RWPE2 (cell line): ENCODE measurements around the gene KAT5.

Experiments
- ATAC-seq: fragments of 200-7000 bp; cut with Tn5 transposase; 3 replicates; pipeline ENCODE4 v1.9.1; 2021; ENCODE audit warnings: low read depth
- DNase-seq: peaks from one replicate; pipeline ENCODE4 v3.0.0-alpha.2; 2020; ENCODE audit warnings: low spot score
- H3K27ac ChIP-seq: fragments of 450-650 bp; 2 replicates; pipeline ENCODE4 v1.5.1; 2017; ENCODE audit warnings: mild to moderate bottlenecking; ENCODE audit not compliant: poor library complexity, severe bottlenecking
- H3K27me3 ChIP-seq: fragments of 250-450 bp; sonication (Bioruptor Pico); 2 replicates; pipeline ENCODE4 v1.5.1; 2021; ENCODE audit warnings: mild to moderate bottlenecking, moderate library complexity; ENCODE audit not compliant: insufficient read depth, poor library complexity, severe bottlenecking
- H3K36me3 ChIP-seq: fragments of 250-450 bp; sonication (Bioruptor Pico); 2 replicates; pipeline ENCODE4 v1.5.1; 2020; ENCODE audit warnings: low read depth, mild to moderate bottlenecking, moderate library complexity
- H3K4me1 ChIP-seq: fragments of 250-450 bp; sonication (Bioruptor Pico); 2 replicates; pipeline ENCODE4 v1.5.1; 2021; ENCODE audit warnings: mild to moderate bottlenecking, moderate library complexity; ENCODE audit not compliant: insufficient read depth, poor library complexity, severe bottlenecking
- H3K4me3 ChIP-seq: fragments of 250-450 bp; sonication (Bioruptor Pico); 2 replicates; pipeline ENCODE4 v1.5.1; 2021; ENCODE audit warnings: mild to moderate bottlenecking, moderate library complexity; ENCODE audit not compliant: severe bottlenecking
- H3K9me3 ChIP-seq: fragments of 250-450 bp; sonication (Bioruptor Pico); 2 replicates; pipeline ENCODE4 v1.5.1; 2021; ENCODE audit warnings: mild to moderate bottlenecking, moderate library complexity; ENCODE audit not compliant: severe bottlenecking
- TF ChIP-seq, protein P1 (sequence below): fragments of 450-650 bp; IDR thresholded peaks from one replicate; pipeline ENCODE4 v1.5.1; 2017; ENCODE audit warnings: mild to moderate bottlenecking, moderate library complexity; ENCODE audit not compliant: poor library complexity, severe bottlenecking

KAT5 gene

DNA sequence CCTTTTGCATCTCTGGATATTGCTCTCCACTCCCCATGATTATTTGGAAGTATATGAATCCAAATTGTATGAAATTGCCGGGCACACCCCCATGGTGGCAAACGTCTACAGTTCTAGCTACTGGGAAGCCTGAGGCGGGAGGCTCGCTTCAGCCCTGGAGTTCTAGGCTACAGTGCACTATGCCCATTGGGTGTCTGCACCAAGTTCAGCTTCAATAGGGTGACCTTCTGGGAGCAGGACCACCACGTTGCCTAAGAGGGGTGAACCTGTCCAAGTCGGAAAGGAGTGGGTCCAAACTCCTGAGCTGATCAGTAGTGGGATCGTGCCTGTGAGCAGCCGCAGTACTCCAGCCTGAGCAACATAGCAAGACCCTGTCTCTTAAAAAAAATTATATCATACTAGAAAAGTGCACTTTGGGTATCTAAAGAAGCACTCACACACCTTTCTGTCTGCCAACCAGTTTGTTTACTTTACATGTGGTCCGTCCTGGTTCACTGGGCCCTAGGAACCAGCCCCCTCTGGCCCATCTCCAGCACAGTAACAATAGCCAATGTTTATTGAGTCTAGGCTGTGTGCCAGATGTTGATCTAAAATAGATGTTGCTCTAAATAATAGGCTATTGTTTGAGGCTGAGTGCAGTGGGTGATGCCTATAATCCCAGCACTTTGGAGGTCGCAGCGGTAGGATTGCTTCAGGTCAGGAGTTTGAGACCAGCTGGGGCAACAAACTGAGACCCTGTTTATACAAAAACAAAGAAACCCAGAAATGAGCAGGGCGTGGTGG is 16.4 kb upstream of the KAT5 start:
- ATAC-seq, result peak; percentile 72
- Histone ChIP-seq H3K4me3 (no peak overlapping the region), H3K4me1 (no peaks in the 10 kb centered on the region), H3K27me3 (no peaks in the 10 kb centered on the region), H3K27ac (no peak overlapping the region), H3K36me3 (no peaks in the 10 kb centered on the region), H3K9me3 (no peaks in the 10 kb centered on the region)
- TF ChIP-seq, protein P1, sequence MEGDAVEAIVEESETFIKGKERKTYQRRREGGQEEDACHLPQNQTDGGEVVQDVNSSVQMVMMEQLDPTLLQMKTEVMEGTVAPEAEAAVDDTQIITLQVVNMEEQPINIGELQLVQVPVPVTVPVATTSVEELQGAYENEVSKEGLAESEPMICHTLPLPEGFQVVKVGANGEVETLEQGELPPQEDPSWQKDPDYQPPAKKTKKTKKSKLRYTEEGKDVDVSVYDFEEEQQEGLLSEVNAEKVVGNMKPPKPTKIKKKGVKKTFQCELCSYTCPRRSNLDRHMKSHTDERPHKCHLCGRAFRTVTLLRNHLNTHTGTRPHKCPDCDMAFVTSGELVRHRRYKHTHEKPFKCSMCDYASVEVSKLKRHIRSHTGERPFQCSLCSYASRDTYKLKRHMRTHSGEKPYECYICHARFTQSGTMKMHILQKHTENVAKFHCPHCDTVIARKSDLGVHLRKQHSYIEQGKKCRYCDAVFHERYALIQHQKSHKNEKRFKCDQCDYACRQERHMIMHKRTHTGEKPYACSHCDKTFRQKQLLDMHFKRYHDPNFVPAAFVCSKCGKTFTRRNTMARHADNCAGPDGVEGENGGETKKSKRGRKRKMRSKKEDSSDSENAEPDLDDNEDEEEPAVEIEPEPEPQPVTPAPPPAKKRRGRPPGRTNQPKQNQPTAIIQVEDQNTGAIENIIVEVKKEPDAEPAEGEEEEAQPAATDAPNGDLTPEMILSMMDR, result no peak
- DNase-seq, result no peak

DNA sequence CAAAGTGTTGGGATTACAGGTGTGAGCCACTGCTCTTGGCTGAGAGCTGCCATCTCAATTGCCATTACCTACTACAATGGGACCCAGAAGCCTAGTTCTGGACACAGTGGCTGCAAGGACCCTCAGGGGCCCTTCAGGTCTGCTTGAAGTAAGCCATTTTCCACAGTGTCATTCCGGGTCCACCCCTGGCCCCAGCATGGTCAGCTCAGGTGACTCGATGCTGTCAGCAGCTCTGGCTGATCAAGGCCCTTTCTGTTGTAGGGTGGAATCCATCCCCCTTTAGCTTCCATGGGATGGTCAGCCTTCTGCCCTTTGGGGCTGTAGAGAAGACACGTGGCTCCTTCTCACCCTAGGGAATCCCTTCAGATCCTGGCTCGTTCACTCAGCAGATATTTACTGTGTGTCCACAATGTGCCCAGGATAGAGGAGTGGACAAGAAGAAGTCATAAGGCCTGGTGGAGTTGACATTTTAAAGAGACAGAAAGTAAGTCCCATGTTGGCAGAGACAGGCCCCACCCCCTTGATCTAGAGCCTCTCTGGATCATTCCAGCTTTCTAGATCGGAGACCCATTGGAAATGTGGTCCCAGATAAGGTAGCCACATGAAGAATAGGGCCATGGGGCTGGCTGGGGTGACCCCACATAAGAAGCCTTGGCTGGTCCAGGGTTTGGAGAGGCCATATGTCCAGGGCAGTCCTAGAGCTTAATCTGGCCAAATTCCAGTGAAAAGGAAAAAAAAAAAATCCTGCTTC is 15.1 kb upstream of the KAT5 start:
- Histone ChIP-seq H3K4me1 (no peaks in the 10 kb centered on the region), H3K27ac (no peak overlapping the region), H3K4me3 (no peak overlapping the region), H3K36me3 (no peaks in the 10 kb centered on the region), H3K9me3 (no peaks in the 10 kb centered on the region), H3K27me3 (no peaks in the 10 kb centered on the region)
- TF ChIP-seq, protein P1, result no peak
- DNase-seq, result no peak
- no peak for ATAC-seq

DNA sequence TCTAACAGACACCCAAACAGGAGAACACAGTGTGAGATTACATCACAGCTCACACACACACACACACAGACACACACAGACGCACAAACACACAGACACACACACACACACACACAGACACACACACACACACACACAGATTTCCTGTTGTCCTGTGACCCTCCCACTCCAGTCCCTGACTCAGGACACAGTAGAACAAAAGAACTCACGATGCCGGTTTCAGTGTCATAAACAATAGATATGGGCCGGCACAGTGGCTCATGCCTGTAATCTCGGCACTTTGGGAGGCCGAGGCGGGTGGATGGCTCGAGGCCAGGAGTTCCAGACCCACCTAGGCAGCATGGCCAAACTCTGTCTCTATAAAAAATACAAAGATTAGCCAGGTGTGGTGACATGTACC is 13.8 kb upstream of the KAT5 start:
- no peak for DNase-seq

DNA sequence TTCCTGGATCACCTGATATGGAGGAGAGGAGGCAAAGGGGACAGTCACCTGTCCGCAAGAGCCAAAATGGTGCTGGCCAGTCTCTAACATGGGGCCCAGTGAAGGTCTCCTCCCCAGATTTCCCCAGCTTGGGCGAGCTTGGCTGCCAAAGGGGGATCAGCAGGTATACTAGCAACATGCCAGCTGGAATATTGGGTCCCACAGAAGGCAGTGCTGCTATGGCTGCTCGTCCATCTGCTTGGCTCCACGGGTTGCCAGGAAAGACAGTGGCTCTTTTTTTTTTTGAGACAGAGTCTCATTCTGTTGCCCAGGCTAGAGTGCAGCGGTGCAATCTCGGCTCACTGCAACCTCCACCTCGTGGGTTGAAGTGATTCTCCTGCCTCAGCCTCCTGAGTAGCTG is 12.7 kb upstream of the KAT5 start:
- H3K9me3 ChIP-seq, result no peaks in the 10 kb centered on the region
- ATAC-seq (no peak), DNase-seq (no peak)
- H3K27me3 ChIP-seq, result no peaks in the 10 kb centered on the region
- TF ChIP-seq, protein P1, result no peak
- H3K36me3 ChIP-seq, result no peaks in the 10 kb centered on the region
- H3K4me3 ChIP-seq, result no peak overlapping the region
- no peaks in the 10 kb centered on the region for H3K4me1 ChIP-seq
- no peak overlapping the region for H3K27ac ChIP-seq

More for the DNA sequence above, 13.8 kb upstream of the KAT5 start:
- H3K36me3 ChIP-seq, result no peaks in the 10 kb centered on the region
- no peaks in the 10 kb centered on the region for H3K27me3 ChIP-seq
- H3K9me3 ChIP-seq, result no peaks in the 10 kb centered on the region
- no peak overlapping the region for H3K4me3 ChIP-seq
- TF ChIP-seq, protein P1, result no peak
- H3K4me1 ChIP-seq, result no peaks in the 10 kb centered on the region
- no peak overlapping the region for H3K27ac ChIP-seq
- no peak for ATAC-seq
